HL-60 (cell line): ENCODE results near the gene RFLNA.

Source experiments
- POLR2AphosphoS5 ChIP-seq: IDR thresholded peaks from 2 replicates; pipeline ENCODE4 v1.6.1; 2012; ENCODE audit warnings: low read depth
- TF ChIP-seq, protein P1 (sequence below): IDR thresholded peaks from 2 replicates; pipeline ENCODE4 v1.6.1; 2012; ENCODE audit warnings: low read depth; ENCODE audit not compliant: insufficient replicate concordance
- TF ChIP-seq, protein P2 (sequence below): IDR thresholded peaks from one replicate; pipeline ENCODE4 v1.5.1; 2011; ENCODE audit warnings: low read length, control low read depth, inconsistent platforms; ENCODE audit not compliant: insufficient read depth

DNA sequence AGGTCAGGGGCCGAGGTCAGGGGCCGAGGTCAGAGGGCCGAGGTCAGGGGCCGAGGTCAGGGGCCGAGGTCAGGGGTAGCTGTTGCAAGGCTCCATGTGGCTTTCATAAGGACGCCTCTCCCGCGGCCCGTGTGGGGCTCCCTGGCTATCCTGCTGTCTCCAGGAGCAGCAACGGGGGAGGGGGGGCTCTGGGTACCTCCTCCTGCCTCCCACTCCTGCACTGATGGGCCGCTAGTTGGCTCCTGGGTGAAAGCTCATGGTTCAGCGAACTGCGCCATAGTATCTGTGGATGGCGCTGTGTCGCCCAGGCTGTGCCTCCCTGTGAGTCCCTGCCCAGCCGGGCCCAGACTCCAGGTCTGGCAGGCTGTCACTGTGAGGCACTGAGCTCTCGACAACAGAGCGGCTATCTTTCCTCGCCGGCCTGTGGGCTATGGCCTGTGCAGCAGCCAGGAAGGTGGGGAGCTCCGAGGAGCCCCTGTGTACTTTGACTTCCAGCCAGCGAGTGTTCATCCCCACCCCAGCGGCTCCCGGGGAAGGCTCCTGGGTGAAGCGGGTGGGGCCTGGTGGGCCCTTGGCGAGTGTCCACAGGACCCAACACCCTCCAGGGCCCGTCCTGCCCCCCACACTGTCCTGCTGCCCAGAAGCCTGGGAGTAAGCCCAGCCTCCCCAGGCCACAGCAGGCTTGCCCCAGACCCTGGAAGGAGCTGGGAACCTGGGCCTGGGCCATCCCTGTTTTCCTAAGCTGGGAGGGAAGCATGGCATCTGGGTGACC is 8.1 kb downstream of the RFLNA start:
- TF ChIP-seq, protein P1, sequence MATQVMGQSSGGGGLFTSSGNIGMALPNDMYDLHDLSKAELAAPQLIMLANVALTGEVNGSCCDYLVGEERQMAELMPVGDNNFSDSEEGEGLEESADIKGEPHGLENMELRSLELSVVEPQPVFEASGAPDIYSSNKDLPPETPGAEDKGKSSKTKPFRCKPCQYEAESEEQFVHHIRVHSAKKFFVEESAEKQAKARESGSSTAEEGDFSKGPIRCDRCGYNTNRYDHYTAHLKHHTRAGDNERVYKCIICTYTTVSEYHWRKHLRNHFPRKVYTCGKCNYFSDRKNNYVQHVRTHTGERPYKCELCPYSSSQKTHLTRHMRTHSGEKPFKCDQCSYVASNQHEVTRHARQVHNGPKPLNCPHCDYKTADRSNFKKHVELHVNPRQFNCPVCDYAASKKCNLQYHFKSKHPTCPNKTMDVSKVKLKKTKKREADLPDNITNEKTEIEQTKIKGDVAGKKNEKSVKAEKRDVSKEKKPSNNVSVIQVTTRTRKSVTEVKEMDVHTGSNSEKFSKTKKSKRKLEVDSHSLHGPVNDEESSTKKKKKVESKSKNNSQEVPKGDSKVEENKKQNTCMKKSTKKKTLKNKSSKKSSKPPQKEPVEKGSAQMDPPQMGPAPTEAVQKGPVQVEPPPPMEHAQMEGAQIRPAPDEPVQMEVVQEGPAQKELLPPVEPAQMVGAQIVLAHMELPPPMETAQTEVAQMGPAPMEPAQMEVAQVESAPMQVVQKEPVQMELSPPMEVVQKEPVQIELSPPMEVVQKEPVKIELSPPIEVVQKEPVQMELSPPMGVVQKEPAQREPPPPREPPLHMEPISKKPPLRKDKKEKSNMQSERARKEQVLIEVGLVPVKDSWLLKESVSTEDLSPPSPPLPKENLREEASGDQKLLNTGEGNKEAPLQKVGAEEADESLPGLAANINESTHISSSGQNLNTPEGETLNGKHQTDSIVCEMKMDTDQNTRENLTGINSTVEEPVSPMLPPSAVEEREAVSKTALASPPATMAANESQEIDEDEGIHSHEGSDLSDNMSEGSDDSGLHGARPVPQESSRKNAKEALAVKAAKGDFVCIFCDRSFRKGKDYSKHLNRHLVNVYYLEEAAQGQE: no peak
- TF ChIP-seq, protein P2, sequence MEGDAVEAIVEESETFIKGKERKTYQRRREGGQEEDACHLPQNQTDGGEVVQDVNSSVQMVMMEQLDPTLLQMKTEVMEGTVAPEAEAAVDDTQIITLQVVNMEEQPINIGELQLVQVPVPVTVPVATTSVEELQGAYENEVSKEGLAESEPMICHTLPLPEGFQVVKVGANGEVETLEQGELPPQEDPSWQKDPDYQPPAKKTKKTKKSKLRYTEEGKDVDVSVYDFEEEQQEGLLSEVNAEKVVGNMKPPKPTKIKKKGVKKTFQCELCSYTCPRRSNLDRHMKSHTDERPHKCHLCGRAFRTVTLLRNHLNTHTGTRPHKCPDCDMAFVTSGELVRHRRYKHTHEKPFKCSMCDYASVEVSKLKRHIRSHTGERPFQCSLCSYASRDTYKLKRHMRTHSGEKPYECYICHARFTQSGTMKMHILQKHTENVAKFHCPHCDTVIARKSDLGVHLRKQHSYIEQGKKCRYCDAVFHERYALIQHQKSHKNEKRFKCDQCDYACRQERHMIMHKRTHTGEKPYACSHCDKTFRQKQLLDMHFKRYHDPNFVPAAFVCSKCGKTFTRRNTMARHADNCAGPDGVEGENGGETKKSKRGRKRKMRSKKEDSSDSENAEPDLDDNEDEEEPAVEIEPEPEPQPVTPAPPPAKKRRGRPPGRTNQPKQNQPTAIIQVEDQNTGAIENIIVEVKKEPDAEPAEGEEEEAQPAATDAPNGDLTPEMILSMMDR: no peak
- TF ChIP-seq POLR2AphosphoS5: no peak
